H1 (cell line): ENCODE data around the gene TMTC2. TPM values are rescaled to one million over a fixed set of nuclear protein-coding genes. Genes with fewer than 3 reads are reported as not detected.

ENCODE experiments used
- BCL11A ChIP-seq, 2 experiments: IDR thresholded peaks; one replicate each; pipeline ENCODE4 v1.6.1; 2011; ENCODE audit warnings: low read depth in 2 of 2, low read length in 2 of 2, mild to moderate bottlenecking in 2 of 2
- CBX8 ChIP-seq: fragments of 300-800, 300-1000 bp; sonication (generic); IDR thresholded peaks from 2 replicates; pipeline ENCODE4 v1.7.1; 2016; ENCODE audit warnings: low read depth, low read length, borderline replicate concordance
- EP300 ChIP-seq, 2 experiments: IDR thresholded peaks; 1 replicate in 1 of 2; 2 replicates in 1 of 2; pipeline ENCODE4 v1.6.1; 2011 to 2012; ENCODE audit warnings: low read depth in 2 of 2, low read length in 2 of 2, mild to moderate bottlenecking in 2 of 2, borderline replicate concordance in 1 of 2, inconsistent platforms in 1 of 2, moderate library complexity in 1 of 2
- KDM1A ChIP-seq: fragments of 200-600, 300-600 bp; sonication (generic); IDR thresholded peaks from 2 replicates; pipeline ENCODE4 v1.7.1; 2016; ENCODE audit warnings: mild to moderate bottlenecking, low read length, borderline replicate concordance
- polyA plus RNA-seq, 7 experiments: library from polyadenylated mRNA; depleted of rRNA in 3 of 7; stranded (reverse) in 5 of 7; unstranded in 2 of 7; fragments of >200 nt in 5 of 7; fragments of 200-250 nt in 2 of 7; gene quantifications; 1 replicate in 5 of 7; 2 replicates in 1 of 7; 4 replicates in 1 of 7; pipeline versions ENCODE4 v1.2.1 to v1.2.3, GENCODE V29; 2011 to 2013; ENCODE audit warnings: missing spikeins in 2 of 7, mixed read lengths in 2 of 7
- total RNA-seq: library from RNA; stranded (reverse); fragmentation: NEBNext Ultra II Directional; extraction: Animal tissue kit (Norgen Biotek cat#: 25700); gene quantifications from 2 replicates; pipeline ENCODE4 v1.2.1, GENCODE V29; 2021

Gene TMTC2
- total and polyA plus RNA-seq, 2 of the 8 experiments (the other 6 are each of a cell fraction or from before 2014, with no cell fraction given), result 2.3 to 3.9 TPM

- no peak for TF ChIP-seq CBX8
- no peak for TF ChIP-seq BCL11A (IDR thresholded peaks at IDR 0.05; ENCODE audit: low read depth in 2 of 2, low read length in 2 of 2)
- TF ChIP-seq EP300 (IDR thresholded peaks at IDR 0.05; ENCODE audit: borderline replicate concordance in 1 of 2, low read depth in 2 of 2, low read length in 2 of 2), result no peak
- no peak for TF ChIP-seq KDM1A
Measured at GRCh38 chr12:82705774-82706173, 19.1 kb downstream of the TMTC2 start (continued).
